ENCODE measurements around the gene PTPRD. TPM values are rescaled to one million over a fixed set of nuclear protein-coding genes. Genes with fewer than 3 reads are reported as not detected.

Gene PTPRD
- polyA plus RNA-seq, 1 donor = 88.9 TPM

- peak; percentile 19 for DNase-seq
These were observed 563.8 kb downstream of the PTPRD start for GRCh38 chr9:10048994-10049393.

GRCh38 chr9:10045598-10045997 is 567.2 kb downstream of the PTPRD start:
- peak; percentile 17 for DNase-seq

- no peak for DNase-seq
These were observed 571.0 kb downstream of the PTPRD start for GRCh38 chr9:10041726-10042229.

- no peak for DNase-seq
These were observed 576.7 kb downstream of the PTPRD start for GRCh38 chr9:10036095-10036494.

- no peak for DNase-seq
These were observed 580.6 kb downstream of the PTPRD start for GRCh38 chr9:10032166-10032565.

GRCh38 chr9:10026443-10026984 is 586.3 kb downstream of the PTPRD start:
- DNase-seq = no peak

GRCh38 chr9:10015755-10016154 is 597.0 kb downstream of the PTPRD start:
- DNase-seq = no peak

- DNase-seq = no peak
These were observed 597.9 kb downstream of the PTPRD start for GRCh38 chr9:10014889-10015288.

- no peak for DNase-seq
These were observed 603.4 kb downstream of the PTPRD start for GRCh38 chr9:10009401-10009800.

- no peak for DNase-seq
These were observed 604.6 kb downstream of the PTPRD start for GRCh38 chr9:10008101-10008799.

GRCh38 chr9:10007356-10007755 is 605.4 kb downstream of the PTPRD start:
- no peak for DNase-seq

- peak; percentile 18 for DNase-seq
These were observed 607.6 kb downstream of the PTPRD start for GRCh38 chr9:10005206-10005605.

GRCh38 chr9:10003047-10003446 is 609.8 kb downstream of the PTPRD start:
- DNase-seq = no peak

- DNase-seq = no peak
These were observed 612.1 kb downstream of the PTPRD start for GRCh38 chr9:10000669-10001068.

GRCh38 chr9:9998491-9999287 is 614.1 kb downstream of the PTPRD start:
- DNase-seq = peak; percentile 3

- no peak for DNase-seq
These were observed 615.2 kb downstream of the PTPRD start for GRCh38 chr9:9997585-9997984.

GRCh38 chr9:9996259-9996658 is 616.5 kb downstream of the PTPRD start:
- DNase-seq = no peak

- DNase-seq = no peak
These were observed 619.9 kb downstream of the PTPRD start for GRCh38 chr9:9992936-9993335.

GRCh38 chr9:9973062-9973461 is 639.7 kb downstream of the PTPRD start:
- no peak for DNase-seq

- DNase-seq = no peak
These were observed 642.3 kb downstream of the PTPRD start for GRCh38 chr9:9970514-9970913.

- DNase-seq = no peak
These were observed 649.0 kb downstream of the PTPRD start for GRCh38 chr9:9963841-9964240.

GRCh38 chr9:9961934-9962333 is 650.9 kb downstream of the PTPRD start:
- no peak for DNase-seq

GRCh38 chr9:9961487-9961886 is 651.3 kb downstream of the PTPRD start:
- no peak for DNase-seq

Data from hindlimb muscle (tissue), 1 donor.